Activated CD8-positive, alpha-beta memory T cell treated with anti-CD3 and anti-CD28 coated beads, Interleukin-2, amount 50 U/mL, for 4 hours (primary cell): Measurements from ENCODE around the gene RPS21.

Experiments used
- DNase-seq: peaks from one replicate; pipeline ENCODE4 v3.0.0-alpha.2; 2020

Gene RPS21

GRCh38 chr20:62354031-62354808 is 32.7 kb upstream of the RPS21 start:
- no peak for DNase-seq

DNA sequence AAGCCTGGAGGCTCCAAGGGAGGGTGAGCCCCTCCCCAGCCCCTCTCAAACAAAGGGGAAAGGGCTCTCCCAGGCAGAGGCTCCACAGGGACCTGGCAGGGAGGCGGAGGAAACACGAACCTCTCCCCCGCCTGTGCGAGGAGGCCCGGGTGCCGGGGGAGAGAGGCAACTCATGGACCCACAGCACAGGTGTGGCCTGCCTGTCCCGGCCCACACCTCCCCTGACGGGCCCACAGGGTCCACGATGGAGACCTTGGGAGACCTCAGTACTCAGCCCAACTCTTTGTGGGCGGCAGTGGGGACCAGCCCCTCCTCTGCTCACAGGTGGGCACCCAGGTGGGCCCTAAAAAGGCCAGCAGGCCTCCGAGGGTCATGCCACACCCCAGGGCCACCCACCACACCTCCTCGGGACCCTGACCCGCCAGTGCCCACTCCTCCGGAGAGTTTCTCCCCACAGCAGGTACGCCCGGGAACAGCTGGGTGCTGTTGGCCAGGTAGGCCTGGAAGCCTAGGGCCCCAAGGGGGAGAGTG is 32.0 kb upstream of the RPS21 start:
- DNase-seq: no peak

GRCh38 chr20:62355516-62355877 is 31.4 kb upstream of the RPS21 start:
- DNase-seq: no peak

DNA sequence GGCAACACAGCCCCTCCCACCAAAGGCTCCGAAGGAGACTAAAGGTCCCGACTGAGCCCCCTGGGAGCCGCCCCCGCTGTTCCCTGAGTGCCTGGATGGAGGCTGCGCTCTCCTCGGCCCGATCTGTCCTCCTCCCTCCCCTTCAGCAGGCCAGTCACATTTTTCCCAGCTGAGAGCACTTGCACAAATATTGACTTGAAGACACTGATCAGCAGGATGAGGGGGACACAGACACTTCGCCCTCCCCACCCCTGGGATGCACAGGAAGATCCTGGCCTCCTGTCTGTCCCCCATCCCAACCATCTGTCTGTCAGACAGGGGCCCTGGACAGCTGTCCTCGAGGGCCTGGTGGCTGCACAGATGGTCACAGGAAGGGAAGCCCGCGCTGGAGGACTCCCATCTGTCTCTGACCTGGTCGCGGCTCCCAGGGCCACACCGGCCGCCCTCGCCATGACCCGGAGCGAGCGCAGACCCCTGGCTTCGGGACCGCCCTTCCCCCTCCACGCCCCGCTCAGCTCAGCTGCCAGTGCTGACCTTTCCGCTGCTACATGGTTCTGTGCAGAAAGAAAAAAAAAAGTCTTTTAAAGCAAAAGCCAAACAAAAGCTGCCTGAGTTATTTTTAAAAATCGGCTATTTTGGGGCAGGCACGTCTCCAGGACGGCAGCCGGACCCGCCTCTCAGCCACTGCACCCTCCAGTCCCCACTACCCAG is 30.9 kb upstream of the RPS21 start:
- no peak for DNase-seq

- DNase-seq: no peak
Measured at GRCh38 chr20:62356589-62357186, 30.2 kb upstream of the RPS21 start.

GRCh38 chr20:62357187-62357667 is 29.7 kb upstream of the RPS21 start:
- no peak for DNase-seq

GRCh38 chr20:62357681-62358080 is 29.2 kb upstream of the RPS21 start:
- DNase-seq: no peak

- no peak for DNase-seq
Measured at GRCh38 chr20:62358171-62359042, 28.5 kb upstream of the RPS21 start.

DNA sequence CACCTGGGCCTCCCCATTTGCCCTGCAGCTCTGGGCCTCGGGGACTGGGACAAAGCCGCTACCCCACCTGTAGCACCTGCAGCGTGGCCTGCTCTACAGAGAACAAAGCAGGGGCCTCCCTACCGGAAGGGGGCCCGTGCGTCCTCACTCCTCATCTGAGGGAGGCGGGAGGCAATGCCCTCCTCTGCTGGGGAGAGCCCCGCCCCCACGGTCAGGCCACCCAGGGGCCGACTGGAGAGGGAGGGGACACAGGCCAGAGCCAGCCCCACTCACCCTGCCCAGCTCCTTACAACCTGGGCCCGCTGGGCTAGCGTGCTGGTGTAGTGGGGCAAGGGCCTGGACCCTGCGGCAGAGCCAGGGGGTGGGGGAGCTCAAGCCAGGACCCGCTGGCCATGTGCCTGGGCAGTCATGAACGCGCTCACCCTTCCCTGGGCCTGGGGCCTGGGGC is 27.8 kb upstream of the RPS21 start:
- no peak for DNase-seq

DNA sequence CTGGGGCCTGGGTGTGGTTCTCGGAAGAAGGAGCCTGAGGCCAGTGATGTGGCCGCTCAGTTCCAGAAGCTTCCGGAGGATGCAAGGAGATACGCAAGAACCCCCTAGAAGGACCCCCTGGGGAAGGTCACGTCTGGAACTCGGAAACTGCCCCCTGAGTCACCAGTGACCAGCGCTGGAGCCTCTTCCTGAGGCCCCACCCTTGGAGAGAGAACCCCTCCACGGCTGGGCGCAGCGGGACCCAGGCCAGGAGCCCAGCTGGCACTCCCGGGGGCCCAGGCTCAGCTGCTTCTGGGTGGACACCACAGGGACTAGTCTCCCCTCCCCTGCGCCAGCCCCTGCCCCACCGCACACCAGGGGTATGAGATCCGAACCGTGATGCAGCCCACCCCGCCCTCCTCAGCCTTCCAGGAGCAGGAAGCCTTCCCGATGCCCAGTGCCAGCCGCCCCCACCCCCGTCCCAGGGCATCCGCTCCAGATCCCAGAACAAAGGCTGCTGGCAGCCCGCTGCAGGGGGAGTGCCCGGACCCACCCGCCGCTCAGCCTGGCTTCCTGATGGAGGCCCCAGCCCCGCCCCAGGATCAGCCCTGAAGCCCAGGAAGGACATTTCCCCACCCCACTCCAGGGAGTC is 27.3 kb upstream of the RPS21 start:
- DNase-seq: no peak

DNA sequence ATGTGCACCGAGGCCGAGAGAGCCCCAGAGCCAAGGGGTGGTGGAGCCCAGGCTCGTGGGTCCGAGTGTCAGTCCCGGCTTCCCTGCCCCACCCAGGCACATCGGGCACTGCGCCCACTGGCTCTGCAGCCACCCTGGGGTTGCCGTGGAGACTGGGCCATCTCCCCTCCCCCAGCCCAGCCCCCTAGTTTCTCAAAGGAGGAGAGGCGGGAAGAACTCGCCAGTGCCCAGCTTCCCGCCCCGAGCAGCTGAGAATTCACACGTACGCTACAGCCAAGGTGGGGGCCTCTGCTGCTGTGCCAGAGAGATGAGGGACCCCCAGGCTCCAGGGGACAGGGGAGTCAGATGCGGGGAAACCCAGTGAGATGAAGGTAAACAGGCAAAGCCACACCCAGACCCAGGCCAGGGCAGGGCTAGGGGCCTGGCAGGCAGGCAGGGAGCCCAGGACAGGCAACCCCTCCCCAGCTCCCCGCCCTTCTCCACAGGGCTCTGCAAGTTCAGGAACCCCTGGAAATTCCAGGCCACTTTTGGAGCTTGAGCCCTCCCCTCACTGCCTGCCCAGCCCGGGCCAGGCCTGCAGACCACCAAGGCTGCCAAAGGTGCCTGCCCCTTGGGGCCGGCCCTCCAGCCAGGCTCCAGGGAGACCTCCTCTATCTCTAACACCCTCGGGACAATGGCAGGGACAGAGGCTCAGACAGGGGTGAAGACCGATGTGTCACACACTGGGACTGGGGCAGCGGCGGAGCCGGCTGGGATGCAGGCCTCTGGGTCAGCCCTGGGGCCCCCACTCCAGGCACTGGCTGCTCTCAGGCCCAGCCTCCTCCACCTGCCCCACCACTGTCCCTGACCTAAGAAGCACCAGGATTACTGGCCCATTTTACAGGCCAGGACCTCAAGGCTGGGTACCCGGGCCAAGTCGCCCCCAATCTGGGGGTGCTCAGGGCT is 25.8 kb upstream of the RPS21 start:
- no peak for DNase-seq

DNA sequence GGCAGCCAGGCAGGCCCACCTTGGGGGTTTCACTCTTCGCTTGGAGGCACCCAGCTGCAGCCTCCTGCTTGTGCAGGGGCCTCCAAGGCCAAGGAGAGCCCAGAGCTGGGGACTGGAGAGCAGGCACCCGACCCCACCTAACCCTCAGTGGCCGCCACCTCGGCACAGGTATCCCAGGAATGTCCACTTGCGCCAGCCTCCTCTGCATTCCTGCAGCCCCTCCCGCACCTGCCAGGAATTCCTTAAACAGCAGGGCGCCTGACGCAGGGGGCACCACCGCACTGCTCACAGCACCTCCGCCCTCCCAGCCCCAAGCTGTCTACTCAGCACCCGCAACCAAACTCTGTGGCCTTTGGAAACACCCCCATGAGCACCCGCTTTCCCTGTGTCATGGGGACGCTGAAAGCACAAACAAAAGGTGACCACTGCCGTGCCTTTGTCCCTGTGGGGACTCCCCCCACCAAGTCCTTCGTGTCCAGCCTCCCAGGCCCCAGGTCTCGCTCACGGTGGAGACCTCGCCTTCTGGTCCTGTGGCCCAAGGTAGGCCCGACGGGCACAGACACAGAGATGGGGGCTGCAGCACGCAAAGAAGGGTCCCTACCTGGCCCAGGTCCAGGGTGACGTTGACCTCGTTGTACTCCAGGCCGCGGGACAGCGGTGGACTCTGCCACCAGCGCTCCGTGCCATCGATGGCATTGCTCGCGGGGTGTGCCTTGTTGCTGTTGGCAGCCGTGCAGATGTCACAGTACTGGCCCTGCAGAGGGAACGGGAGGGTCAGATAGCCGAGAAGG is 24.9 kb upstream of the RPS21 start:
- no peak for DNase-seq

DNA sequence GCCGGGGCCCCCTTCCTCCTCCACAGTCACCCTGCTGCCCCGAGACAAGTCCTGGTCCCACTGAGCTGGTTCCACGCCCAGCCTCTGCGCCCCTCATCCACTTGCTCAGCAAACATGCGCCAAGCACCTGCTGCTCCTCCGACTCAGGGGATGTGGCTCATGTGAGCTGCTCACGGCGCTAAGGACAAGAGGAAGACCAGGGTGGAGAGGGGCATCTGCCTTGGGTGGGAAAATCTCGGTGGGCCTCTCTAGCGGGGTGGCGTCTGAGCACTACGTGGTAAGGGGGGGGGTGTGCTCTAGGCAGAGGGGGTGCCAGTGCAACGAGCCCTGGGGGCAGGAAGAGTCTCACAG is 24.3 kb upstream of the RPS21 start:
- DNase-seq: no peak

GRCh38 chr20:62362991-62363919 is 23.6 kb upstream of the RPS21 start:
- DNase-seq: no peak

- no peak for DNase-seq
Measured at GRCh38 chr20:62363920-62364851, 22.7 kb upstream of the RPS21 start.

GRCh38 chr20:62364911-62365736 is 21.8 kb upstream of the RPS21 start:
- no peak for DNase-seq

DNA sequence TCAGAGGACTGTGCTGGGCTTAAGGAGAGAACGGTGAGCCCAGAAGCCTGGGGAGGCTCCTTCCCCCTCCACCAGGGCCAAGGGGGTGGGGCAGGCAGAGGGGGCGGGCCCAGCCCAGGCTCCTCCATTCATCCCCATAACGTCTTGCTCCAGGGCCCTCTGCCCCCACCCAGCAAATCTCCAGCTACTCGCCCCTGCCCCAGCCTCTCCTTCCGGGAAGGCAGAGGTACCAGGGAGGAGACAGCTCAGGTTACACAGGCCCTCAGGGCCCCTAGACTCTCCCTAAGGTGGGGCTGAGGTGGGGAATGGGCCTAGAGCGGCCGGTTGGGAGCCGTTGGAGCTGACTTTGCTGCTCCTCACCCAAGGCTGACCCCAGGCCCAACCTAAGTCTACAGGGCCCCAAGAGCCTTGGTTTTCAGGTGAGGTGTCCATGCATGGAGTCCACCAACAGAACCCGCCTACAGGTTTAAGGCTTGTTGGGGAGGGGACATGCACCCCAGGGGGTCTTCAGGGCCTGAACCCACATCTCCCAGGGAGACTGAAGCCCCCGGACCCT is 21.0 kb upstream of the RPS21 start:
- DNase-seq: no peak
